GM21381 (cell line): Measurements from ENCODE around the gene CLSTN2.

Experiments used
- ATAC-seq: cut with Tn5 transposase; IDR thresholded peaks from one replicate; pipeline ENCODE4 v1.9.1; 2021; ENCODE audit warnings: mild to moderate bottlenecking, moderate library complexity; ENCODE audit not compliant: unreplicated experiment

Gene CLSTN2

GRCh38 chr3:140440446-140440845, 505.5 kb downstream of the CLSTN2 start:
- no peak for ATAC-seq

- no peak for ATAC-seq
Observed at GRCh38 chr3:140441006-140441405, 506.0 kb downstream of the CLSTN2 start.

GRCh38 chr3:140442621-140443020, 507.6 kb downstream of the CLSTN2 start:
- ATAC-seq: no peak

GRCh38 chr3:140443073-140443472, 508.1 kb downstream of the CLSTN2 start:
- ATAC-seq: no peak

- no peak for ATAC-seq
Observed at GRCh38 chr3:140443806-140444205, 508.8 kb downstream of the CLSTN2 start.

GRCh38 chr3:140446734-140447133, 511.7 kb downstream of the CLSTN2 start:
- no peak for ATAC-seq

- ATAC-seq: no peak
Observed at GRCh38 chr3:140447136-140447535, 512.2 kb downstream of the CLSTN2 start.

- no peak for ATAC-seq
Observed at GRCh38 chr3:140448001-140448400, 513.0 kb downstream of the CLSTN2 start.

GRCh38 chr3:140449413-140450256, 514.6 kb downstream of the CLSTN2 start:
- no peak for ATAC-seq

GRCh38 chr3:140453750-140454149, 518.8 kb downstream of the CLSTN2 start:
- no peak for ATAC-seq

GRCh38 chr3:140455521-140456214, 520.7 kb downstream of the CLSTN2 start:
- no peak for ATAC-seq

GRCh38 chr3:140456974-140457373, 522.0 kb downstream of the CLSTN2 start:
- no peak for ATAC-seq

- no peak for ATAC-seq
Observed at GRCh38 chr3:140459462-140459861, 524.5 kb downstream of the CLSTN2 start.

- ATAC-seq: no peak
Observed at GRCh38 chr3:140461250-140461649, 526.3 kb downstream of the CLSTN2 start.

- no peak for ATAC-seq
Observed at GRCh38 chr3:140463355-140463754, 528.4 kb downstream of the CLSTN2 start.

- ATAC-seq: no peak
Observed at GRCh38 chr3:140465988-140466387, 531.0 kb downstream of the CLSTN2 start.

- no peak for ATAC-seq
Observed at GRCh38 chr3:140466535-140466934, 531.5 kb downstream of the CLSTN2 start.

- no peak for ATAC-seq
Observed at GRCh38 chr3:140467104-140467577, 532.2 kb downstream of the CLSTN2 start.

- ATAC-seq: no peak
Observed at GRCh38 chr3:140467796-140468315, 532.9 kb downstream of the CLSTN2 start.

- ATAC-seq: no peak
Observed at GRCh38 chr3:140468407-140468806, 533.4 kb downstream of the CLSTN2 start.

- ATAC-seq: no peak
Observed at GRCh38 chr3:140469491-140469890, 534.5 kb downstream of the CLSTN2 start.

GRCh38 chr3:140470211-140470610, 535.2 kb downstream of the CLSTN2 start:
- no peak for ATAC-seq
